ENCODE data around the gene ZKSCAN4.

Gene ZKSCAN4

DNA sequence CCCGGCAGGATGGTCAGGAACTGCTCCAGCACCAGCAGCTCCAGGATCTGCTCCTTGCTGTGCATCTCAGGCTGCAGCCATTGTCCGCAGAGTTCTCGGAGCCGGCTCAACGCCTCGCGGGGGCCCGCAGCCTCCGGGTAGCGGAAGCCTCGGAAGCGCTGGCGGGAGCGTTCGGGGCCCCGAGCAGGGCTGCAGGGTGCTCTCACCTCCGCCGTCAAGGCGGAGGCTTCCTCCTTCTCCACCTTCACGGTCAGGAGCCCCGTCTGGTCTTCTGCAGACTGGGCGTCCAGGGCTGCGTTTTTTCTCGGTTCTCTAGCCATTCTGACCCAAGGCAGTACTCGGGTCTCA lies 434 bp downstream of the ZKSCAN4 start:
- no peak for DNase-seq

DNA sequence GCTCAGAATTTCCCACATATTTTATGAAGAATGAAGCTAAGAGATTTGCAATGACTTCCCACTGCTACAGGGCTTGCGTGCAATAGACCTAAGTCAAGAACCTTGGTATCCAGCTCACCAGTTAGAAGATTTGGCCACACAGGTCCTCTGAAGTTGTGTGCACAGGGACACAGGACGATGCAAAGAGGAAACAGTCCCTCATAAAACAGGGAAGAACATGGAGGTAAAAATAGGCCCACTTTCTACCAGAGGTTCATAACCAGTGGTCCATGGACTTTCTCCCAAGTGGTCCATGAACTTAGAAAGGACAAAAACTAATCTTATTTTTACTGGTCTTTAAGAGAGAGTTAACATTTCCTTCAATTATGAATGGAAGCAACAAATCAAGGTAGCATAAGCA lies 1.3 kb downstream of the ZKSCAN4 start:
- no peak for DNase-seq

GRCh38 chr6:28248916-28249315 lies 3.2 kb downstream of the ZKSCAN4 start:
- DNase-seq = no peak

- no peak for DNase-seq
Observed at GRCh38 chr6:28245206-28245941, 6.7 kb downstream of the ZKSCAN4 start.

GRCh38 chr6:28243946-28244345 lies 8.1 kb downstream of the ZKSCAN4 start:
- no peak for DNase-seq

DNA sequence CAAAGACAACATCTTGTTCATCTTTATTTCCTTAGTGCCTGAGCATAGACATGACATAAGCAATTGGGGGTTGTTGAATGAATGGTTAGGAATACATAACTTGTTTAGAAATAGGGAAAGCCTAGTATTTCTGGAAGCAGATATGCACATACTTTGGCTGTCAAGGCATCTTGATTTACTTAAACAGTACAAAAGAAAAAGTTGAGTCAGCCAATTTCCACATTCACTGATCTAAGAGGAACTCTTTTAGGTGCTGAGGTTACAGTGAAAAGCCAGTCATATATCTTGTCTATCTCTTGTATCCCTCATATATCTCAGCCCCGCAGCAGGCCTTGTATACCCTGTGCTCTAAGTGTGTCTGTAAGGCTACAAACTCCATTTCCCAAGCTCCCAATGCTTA lies 11.6 kb downstream of the ZKSCAN4 start:
- DNase-seq = no peak

DNA sequence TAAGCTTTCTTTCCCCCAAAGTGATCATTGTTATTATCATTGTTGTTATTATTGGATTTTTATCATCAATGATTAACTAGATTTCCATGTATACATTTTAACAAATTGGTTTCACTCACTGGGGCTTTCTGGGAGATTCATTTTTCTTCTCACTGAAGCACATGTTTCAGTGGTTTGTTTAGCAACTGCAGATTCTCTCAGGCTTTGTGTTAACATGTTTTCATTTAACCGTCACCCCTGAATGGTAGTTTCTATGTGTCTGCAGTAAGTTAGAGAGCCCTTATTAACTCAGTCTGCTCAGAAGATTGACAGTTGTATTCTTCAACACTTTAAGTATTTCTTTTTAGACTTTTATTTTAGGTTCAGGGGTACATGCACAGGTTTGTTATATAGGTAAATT lies 12.4 kb downstream of the ZKSCAN4 start:
- no peak for DNase-seq

DNA sequence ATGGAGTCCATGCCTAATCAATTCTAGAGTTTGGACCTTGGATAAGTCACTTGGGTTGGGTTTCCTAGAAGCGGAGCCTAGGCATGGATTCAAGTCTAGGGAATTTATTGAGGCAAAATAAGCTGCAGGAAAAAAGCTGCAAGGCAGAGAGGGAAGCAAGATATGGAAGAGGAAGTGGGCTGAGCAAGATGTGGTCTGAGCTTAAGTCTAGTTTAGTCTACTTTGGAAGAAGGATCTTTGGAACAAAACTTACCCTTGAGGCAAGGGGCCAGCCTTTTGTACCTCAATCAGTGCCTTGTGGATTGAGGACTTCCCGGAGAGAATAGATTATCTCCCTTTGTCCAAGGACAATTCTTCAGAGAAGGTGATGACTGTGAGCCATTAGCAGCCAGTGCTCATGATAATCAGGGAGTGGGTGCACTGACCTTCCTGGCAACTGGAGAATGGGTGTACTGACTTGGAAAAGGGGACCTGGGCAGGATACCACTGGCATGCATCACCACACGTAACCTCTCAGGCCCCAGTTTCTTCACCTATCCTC lies 16.1 kb downstream of the ZKSCAN4 start:
- DNase-seq = no peak

DNA sequence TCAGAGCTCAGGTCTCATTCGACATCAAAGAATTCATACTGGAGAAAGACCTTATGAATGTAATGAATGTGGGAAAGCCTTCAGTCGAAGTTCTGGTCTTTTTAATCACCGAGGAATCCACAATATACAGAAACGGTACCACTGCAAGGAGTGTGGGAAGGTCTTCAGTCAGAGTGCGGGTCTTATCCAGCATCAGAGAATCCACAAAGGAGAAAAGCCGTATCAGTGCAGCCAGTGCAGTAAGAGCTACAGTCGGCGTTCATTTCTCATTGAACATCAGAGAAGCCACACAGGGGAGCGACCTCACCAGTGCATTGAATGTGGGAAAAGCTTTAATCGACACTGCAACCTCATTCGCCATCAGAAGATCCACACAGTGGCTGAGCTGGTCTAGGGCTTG lies 19.3 kb downstream of the ZKSCAN4 start:
- no peak for DNase-seq

GRCh38 chr6:28226460-28226859 lies 25.6 kb downstream of the ZKSCAN4 start:
- DNase-seq = no peak

GRCh38 chr6:28225056-28225834 lies 26.8 kb downstream of the ZKSCAN4 start, which contains the start of gene ZSCAN9:
TSS of gene ZSCAN9 (plus strand) at chr6:28225275. CDS start at chr6:28227085, 1,810 bp downstream.
- DNase-seq = peak; percentile 76

GRCh38 chr6:28224131-28225055 lies 27.7 kb downstream of the ZKSCAN4 start:
- DNase-seq = no peak

DNA sequence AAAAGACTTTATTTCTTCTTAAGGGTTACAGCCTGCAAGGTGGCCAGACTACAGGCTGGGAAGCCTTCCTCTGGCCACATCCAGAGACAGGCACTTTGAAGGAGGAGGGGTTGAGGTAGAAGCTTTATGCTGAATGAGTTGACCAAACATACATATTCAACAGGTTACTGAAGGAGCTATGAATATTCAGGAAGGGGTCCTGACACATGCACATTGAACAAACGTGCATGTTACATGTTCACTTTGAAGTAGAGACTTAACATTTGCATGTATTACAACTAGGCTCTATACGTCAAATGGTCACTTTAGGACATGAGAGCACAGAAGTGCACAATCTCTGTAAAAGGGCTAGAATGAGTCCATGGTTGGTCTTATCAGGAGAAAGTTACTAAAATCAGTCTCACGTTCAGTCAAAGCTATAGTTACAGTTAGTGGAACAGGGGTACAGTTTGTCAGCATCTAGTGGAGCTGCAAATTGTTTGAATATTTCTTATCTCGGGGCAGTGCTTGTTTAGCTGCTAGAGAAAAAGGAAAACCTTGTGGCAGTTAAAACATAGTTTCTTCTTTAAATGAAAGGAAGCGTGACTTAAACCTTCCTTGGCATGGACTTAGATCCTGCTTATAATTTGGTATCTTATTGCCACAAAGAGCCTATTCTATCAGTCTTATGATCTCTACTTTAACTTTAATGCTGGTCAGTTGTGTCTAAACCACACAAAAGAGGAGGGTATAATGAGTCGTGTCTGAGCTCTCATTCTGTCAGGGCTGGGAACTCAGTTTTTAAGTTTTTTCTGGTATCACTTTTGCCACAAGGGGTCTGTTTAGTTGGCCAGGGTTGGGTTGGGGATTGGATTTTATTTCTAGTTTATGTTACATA lies 31.6 kb downstream of the ZKSCAN4 start:
- no peak for DNase-seq

DNA sequence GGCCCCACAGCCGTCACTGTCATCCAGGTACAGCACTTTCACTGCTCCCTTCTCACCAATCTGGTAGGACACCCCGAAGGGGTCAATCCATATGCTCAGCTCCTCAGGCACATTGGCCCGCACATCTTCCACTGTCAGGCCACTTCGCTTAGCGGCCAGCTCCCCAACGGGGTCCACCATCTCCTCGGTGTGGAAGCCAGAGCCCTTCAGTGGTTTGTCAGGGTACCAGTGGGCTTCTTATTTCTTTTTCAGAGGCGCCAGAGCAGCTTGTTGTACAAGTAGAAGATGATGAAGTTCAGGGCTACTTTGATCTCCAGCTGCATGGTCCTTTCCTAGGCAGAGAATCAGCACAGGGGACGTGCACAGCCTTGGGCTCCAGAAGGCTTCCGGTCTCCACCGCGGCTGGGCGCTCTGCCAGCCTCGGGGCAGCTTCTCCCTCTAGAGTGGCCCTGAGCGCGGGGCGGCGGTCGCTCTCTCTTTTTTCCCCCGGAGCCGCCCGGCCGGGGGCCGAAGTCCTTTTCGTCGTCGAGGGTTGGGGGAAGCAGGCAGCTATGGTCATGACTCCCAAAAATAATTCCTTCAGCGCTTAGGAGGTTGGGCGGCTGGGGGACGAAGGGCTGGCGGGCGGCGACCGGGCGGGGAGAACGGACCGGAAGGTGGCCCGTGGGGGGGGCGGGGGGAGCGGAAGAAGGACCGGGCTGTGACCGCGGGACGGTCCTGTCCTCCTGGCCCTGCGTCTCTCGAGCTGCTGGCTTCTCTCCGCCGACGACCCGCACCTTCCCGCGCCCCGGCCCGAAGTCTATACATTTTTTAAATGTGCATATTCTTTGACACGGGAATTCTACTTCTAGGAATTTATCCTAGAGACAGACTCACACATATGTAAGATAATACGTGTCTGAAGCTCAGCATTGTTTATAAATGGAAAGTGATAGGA lies 33.5 kb downstream of the ZKSCAN4 start:
- DNase-seq = peak; percentile 82

DNA sequence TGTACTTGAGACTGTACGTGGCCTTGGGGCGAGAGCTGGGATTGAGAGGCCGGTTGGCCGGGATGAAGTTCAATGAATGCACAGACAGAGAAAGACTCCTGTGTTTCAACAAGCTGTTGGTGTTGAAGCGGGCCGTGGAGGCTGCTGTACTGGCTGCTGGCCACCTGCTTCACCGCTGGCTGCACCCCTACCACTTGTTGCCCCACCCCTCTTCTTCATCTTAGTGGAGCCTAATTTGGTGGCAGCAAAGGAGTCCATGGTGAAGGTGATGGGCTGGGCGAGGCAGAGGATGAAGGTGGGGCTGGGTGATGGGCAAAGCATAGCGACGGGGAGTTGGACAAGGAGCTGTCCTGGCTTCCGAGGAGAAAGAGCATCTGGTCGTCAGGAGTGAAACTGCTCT lies 34.2 kb downstream of the ZKSCAN4 start:
- no peak for DNase-seq

DNA sequence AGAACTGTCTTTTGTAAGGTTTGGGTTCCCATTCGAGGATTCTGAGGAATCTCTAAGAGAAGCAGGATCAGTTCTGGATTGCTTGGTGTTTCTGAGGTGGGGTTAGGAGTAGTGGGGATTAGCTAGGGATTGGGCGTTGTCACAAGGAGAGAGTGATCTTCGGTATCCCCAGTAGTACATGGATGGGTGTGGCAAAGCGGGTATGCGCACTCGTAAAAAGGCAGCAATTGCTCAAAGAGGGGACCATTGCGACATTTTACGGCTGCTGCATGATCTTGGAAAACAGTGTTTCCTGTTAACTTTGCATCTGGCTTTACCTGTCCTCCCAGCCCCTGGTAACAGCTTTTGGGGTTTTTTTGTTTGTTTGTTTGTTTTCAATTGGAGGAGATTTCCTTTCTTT lies 36.6 kb downstream of the ZKSCAN4 start:
- no peak for DNase-seq

DNA sequence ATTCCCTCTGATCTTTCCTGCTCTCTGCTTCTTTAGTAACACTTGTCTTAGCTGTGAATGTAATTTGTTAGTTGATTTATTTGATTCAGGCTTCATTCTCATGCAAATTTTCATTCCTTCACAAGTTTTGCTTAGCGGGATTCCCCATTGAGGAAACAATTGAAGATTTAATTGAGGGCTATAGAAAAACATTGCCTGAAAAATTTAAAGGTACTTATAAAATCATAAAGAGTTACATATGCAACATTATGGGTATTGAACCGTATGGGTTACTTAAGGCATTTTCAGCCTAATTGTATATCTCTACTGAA lies 38.9 kb downstream of the ZKSCAN4 start:
- DNase-seq = no peak

- DNase-seq = no peak
Observed at GRCh38 chr6:28212510-28213212, 39.4 kb downstream of the ZKSCAN4 start.

- peak; percentile 44 for DNase-seq
Observed at GRCh38 chr6:28211840-28212509, 40.1 kb downstream of the ZKSCAN4 start.
